HG03457 (cell line): ENCODE measurements around the gene CTBP2.

Experiments
- ATAC-seq: cut with Tn5 transposase; IDR thresholded peaks from one replicate; pipeline ENCODE4 v1.9.1; 2021; ENCODE audit warnings: moderate number of reproducible peaks; ENCODE audit not compliant: unreplicated experiment

Gene CTBP2

GRCh38 chr10:125111118-125111727 lies 49.1 kb downstream of the CTBP2 start:
- no peak for ATAC-seq

GRCh38 chr10:125107965-125108580 lies 52.3 kb downstream of the CTBP2 start:
- no peak for ATAC-seq

GRCh38 chr10:125107166-125107949 lies 53.0 kb downstream of the CTBP2 start:
- ATAC-seq: no peak

GRCh38 chr10:125106586-125106985 lies 53.8 kb downstream of the CTBP2 start:
- no peak for ATAC-seq

GRCh38 chr10:125105706-125106255 lies 54.6 kb downstream of the CTBP2 start:
- no peak for ATAC-seq

GRCh38 chr10:125105155-125105554 lies 55.2 kb downstream of the CTBP2 start:
- ATAC-seq: no peak

- no peak for ATAC-seq
Measured at GRCh38 chr10:125104559-125104958, 55.8 kb downstream of the CTBP2 start.

- ATAC-seq: no peak
Measured at GRCh38 chr10:125103924-125104323, 56.4 kb downstream of the CTBP2 start.

- ATAC-seq: no peak
Measured at GRCh38 chr10:125103466-125103865, 56.9 kb downstream of the CTBP2 start.

- no peak for ATAC-seq
Measured at GRCh38 chr10:125102821-125103220, 57.5 kb downstream of the CTBP2 start.

GRCh38 chr10:125102246-125102645 lies 58.1 kb downstream of the CTBP2 start:
- no peak for ATAC-seq

- no peak for ATAC-seq
Measured at GRCh38 chr10:125101581-125101980, 58.8 kb downstream of the CTBP2 start.

- no peak for ATAC-seq
Measured at GRCh38 chr10:125101049-125101448, 59.3 kb downstream of the CTBP2 start.

- ATAC-seq: no peak
Measured at GRCh38 chr10:125097409-125098070, 62.8 kb downstream of the CTBP2 start.

- no peak for ATAC-seq
Measured at GRCh38 chr10:125096975-125097374, 63.4 kb downstream of the CTBP2 start.

GRCh38 chr10:125096371-125096770 lies 64.0 kb downstream of the CTBP2 start:
- ATAC-seq: no peak

- no peak for ATAC-seq
Measured at GRCh38 chr10:125095776-125096175, 64.6 kb downstream of the CTBP2 start.

GRCh38 chr10:125095228-125095627 lies 65.1 kb downstream of the CTBP2 start:
- ATAC-seq: no peak

GRCh38 chr10:125094806-125095205 lies 65.6 kb downstream of the CTBP2 start:
- no peak for ATAC-seq

GRCh38 chr10:125093974-125094705 lies 66.2 kb downstream of the CTBP2 start:
- no peak for ATAC-seq
